NOMO-1 (cell line): Measurements from ENCODE around the gene ASB5.
"Not testable (repeated sequence)": the region's sequence is repeated elsewhere in the genome, so short reads cannot be mapped to it uniquely, and the experiment has no call there.

Experiments
- DNase-seq, 2 experiments: peaks; one replicate each; lab custom pipeline; 2025; ENCODE audit not compliant: unreplicated experiment in 2 of 2; lab: John Stamatoyannopoulos, UW

The ASB5 gene

DNA sequence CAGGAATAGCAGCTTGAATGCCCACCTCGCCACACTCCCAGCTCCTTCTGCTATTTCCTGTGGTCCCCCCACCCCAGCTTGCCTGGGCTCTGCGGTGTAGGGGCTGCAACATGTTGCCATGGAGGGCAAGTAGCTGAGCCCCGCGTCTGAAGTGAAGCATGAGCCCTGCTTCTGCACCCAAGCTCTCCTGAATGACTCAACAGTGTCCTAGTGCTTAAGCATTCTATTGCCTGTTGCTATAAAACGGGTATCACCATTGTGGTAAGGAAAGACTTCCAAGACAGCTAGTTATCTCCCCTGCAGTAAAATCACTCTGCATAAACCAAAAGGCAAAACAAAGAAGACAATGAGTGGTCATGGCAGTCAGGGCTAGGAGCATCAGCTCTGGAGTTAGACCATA is 42.3 kb downstream of the ASB5 start:
- no peak for DNase-seq

DNA sequence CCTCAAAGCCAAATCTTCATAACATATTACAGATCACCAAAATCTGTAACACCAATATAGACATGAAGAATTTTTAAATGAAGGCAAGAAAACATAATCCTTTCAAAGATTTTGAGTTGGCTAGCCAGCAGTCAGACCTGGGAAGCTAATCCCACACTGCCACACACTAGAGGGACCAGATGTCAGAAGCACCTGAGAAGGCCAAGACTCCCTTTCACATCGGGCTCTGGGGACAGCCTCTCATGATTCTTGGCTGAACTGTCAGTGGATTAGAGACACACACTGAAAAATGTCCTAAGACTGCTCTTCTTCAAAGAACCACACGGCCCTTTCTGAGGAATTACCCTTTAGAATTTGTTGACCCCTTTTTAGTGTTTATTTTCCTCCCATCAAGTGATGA is 45.5 kb downstream of the ASB5 start:
- no peak for DNase-seq

- DNase-seq, result no peak
Measured at GRCh38 chr4:176222149-176222548, 46.9 kb downstream of the ASB5 start.

GRCh38 chr4:176217510-176217909 is 51.5 kb downstream of the ASB5 start:
- no peak for DNase-seq

DNA sequence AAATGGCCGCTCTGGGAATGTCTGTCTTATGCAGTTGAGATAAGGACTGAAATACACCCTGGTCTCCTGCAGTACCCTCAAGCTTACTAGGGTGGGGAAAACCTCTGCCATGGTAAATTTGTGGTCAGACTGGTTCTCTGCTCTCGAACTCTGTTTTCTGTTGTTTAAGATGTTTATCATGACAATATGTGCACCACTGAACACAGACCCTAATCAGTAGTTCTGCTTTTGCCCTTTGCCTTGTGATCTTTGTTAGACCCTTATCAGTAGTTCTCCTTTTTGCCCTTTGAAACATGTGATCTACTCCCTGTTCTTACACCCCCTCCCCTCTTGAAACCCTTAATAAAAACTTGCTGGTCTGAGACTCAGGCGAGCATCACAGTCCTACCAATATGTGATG is 56.7 kb downstream of the ASB5 start:
- DNase-seq, result not testable (repeated sequence)

GRCh38 chr4:176210579-176211296 is 58.3 kb downstream of the ASB5 start:
- no peak for DNase-seq

DNA sequence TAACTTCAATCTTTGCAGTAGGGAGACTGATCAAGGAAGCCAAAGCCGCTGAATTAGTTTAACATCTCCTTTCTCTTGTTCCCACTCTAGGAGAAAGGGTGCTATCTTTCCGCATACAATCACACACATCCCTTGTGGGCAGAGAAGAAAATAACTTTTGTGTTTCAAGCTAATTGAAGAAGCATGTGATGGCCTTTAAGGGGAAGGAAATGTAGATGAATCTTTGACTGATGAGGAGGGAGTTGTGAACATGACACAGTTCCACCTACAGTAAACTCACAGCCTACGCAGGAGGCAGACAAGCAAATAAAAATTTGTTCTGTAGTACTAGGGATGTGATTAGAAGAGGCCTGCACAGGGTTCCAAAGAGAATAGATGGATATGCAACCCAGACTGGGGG is 58.9 kb downstream of the ASB5 start:
- DNase-seq, result no peak

DNA sequence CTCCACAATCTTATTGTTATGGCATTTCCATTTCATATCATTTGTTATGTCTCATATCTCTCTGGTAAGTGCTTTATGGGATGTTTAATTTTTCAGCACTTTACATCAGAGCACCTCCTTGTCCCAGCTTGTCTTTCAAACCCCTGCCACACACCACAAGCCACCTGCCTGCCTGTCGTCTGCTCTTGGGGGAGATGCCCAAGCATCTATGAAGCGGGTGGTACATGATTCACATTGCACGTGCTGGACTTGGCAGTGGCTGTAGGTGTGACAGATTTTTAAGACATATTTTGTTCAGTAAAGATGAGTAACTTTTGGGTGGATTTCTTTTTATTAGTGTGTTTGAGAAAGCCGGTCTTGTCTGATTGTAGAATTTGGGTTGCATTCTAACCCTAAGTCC is 59.5 kb downstream of the ASB5 start:
- no peak for DNase-seq

DNA sequence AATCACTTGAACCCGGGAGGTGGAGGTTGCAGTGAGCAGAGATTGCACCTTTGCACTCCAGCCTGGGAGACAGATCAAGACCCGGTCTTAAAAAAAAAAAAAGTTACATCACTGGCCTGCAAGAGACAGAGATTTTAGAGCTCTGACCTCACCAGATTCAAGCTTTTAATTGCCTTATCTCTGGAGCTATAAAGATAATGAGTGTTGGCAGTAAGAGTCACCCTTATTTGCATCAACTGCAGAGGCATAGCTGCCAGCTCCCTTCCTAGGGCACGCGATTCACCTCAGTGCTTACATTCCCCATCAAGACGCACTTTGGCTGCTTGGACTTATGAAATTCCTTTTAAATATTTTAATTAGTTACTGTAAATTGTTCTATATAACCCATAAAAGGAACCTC is 61.2 kb downstream of the ASB5 start:
- DNase-seq, result no peak

DNA sequence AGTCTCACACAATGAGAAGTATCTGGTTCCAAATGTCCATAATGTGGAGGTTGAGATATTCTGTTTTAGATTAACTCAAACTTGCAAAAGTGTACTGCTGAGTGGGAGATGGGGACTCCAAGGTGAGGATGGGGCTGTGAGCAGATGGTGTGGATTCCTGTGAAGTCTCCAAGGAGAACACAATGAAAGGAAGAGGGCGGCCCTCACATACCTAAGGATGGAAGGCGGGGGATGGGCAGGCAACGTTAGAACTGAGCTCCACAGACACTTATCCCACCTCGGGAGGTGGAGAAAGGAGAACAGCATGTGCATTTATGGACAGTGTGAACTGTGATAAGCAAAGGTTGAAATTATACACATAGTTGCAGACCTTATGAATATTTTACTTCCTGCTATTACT is 63.7 kb downstream of the ASB5 start:
- DNase-seq, result no peak

DNA sequence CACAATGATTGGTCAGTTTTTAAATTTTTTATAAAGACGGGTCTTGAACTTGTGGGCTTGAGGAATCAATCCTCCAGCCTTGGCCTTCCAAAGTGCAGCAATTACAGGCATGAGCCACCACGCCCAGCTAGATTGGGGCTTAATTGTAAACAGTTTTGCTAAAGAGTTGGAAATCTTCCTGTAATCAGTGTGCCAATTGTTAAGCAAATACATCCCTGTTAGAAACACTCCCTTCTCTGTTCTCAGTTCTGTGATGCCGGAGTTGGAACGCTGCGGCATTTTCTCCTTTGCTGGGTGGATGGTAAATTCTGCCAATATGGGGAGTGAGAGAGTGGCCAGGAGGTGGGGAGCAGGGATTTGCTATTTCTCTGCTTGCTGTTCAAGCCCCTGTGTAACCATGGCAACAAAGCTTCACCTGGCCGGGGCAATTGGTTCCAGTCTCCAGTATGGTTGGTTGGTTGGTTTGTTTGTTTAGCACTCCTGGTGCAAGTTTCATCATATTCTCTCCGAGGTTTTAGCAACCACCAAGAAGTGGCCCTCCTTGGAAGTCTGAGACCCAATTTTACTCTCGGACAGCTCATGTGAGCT is 70.6 kb downstream of the ASB5 start:
- DNase-seq, result no peak

- peak; percentile 90 to 97 for DNase-seq
Measured at GRCh38 chr4:176195184-176195978, 73.6 kb downstream of the ASB5 start, which contains the start of gene SPATA4. Gene SPATA4, minus strand, starts transcription at chr4:176195585. Its CDS starts 23 bp downstream, at chr4:176195562.

DNA sequence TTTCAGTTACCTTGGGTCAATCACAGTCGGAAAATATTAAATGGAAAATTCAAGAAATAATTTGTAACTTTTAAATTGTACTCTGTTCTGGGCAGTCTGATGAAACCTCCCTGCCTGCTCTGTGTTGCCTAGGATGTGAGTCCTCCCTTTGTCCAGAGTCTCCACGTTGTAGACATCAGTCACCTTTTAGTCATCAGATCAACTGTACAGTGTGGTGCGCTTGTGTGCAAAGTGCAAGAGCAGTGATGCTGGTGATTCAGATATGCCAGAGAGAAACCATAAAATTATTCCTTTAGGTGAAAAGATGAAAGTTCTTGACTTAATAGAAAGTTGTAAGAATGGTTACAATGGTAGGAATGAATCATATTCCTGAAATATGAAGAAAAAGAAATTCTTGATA is 75.1 kb downstream of the ASB5 start:
- no peak for DNase-seq

- DNase-seq, result no peak
Measured at GRCh38 chr4:176193126-176193525, 75.9 kb downstream of the ASB5 start.

- DNase-seq, result no peak
Measured at GRCh38 chr4:176191974-176192373, 77.0 kb downstream of the ASB5 start.

- no peak for DNase-seq
Measured at GRCh38 chr4:176189891-176190795, 78.9 kb downstream of the ASB5 start.

DNA sequence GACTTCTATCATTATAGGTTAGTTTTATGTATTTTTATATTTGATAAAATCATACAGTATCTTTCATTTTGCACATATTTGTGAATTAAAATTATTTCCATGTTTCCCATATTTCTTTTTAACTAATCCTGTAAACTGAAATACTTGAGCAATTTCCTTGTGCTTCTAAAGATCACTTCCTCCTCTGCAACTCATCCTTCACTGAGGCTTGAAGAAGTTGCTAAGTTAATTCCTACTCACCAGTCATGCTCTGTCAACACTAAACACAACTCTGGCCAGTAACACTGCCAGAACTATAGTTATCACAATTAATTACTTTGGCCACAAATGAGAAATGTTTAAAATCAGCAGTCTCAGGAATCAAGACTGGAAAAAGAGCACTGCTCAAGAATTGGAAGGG is 80.4 kb downstream of the ASB5 start:
- DNase-seq, result peak in 1 of 2 experiments; percentile 50

DNA sequence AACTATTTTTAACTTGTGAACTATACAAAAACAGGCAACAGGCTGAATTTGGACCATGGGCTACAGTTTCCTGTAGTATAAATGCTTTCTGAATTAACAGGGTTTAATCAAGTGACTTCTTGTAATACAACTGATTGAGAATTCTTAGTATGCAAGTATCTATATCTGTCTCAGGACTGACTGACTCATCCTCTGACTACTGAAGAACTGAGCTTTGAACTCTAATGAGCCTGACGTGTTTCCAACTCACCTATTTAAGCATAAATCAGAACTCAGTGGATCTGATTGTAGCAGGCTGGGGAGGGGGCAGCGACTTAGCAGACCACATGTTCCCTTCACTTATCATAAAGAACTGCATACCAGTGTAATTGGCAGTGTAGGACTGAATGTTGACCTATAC is 81.4 kb downstream of the ASB5 start:
- DNase-seq, result peak in 1 of 2 experiments; percentile 23

GRCh38 chr4:176186671-176187395 is 82.2 kb downstream of the ASB5 start:
- DNase-seq, result no peak

- DNase-seq, result no peak
Measured at GRCh38 chr4:176186067-176186466, 83.0 kb downstream of the ASB5 start.
